Smooth muscle cell (in vitro differentiated cells): ENCODE results near the gene SMARCAL1. TPM values are rescaled to one million over a fixed set of nuclear protein-coding genes. Genes with fewer than 3 reads are reported as not detected.

Experiments used
- DNase-seq: peaks from one replicate; lab custom pipeline; 2025; ENCODE audit not compliant: unreplicated experiment; lab: John Stamatoyannopoulos, UW
- H2AFZ ChIP-seq: fragments of 200-600 bp; sonication (generic); 2 replicates; pipeline ENCODE4 v1.6.0; 2016; ENCODE audit warnings: antibody characterized with exemption, low read depth, mild to moderate bottlenecking
- H3F3A ChIP-seq: fragments of 200-600 bp; sonication (generic); 2 replicates; pipeline ENCODE4 v1.6.0; 2017; ENCODE audit warnings: antibody characterized with exemption, low read depth
- H3K27ac ChIP-seq: fragments of 200-600 bp; sonication (generic); 2 replicates; pipeline ENCODE4 v1.5.1; 2016; ENCODE audit warnings: low read depth, mild to moderate bottlenecking
- H3K27me3 ChIP-seq: fragments of 200-600 bp; sonication (generic); 2 replicates; pipeline ENCODE4 v1.6.1; 2016; ENCODE audit warnings: low read depth, mild to moderate bottlenecking
- H3K36me3 ChIP-seq: fragments of 200-600 bp; sonication (generic); 2 replicates; pipeline ENCODE4 v1.5.1; 2016; ENCODE audit warnings: low read depth
- H3K4me1 ChIP-seq: fragments of 200-600 bp; sonication (generic); 2 replicates; pipeline ENCODE4 v1.5.1; 2016; ENCODE audit warnings: low read depth
- H3K4me2 ChIP-seq: fragments of 200-600 bp; sonication (generic); 2 replicates; pipeline ENCODE4 v1.6.0; 2016; ENCODE audit warnings: mild to moderate bottlenecking
- H3K4me3 ChIP-seq: fragments of 200-600 bp; sonication (generic); 2 replicates; pipeline ENCODE4 v1.5.1; 2016; ENCODE audit warnings: mild to moderate bottlenecking
- H3K79me2 ChIP-seq: fragments of 200-600 bp; sonication (generic); 2 replicates; pipeline ENCODE4 v1.6.0; 2016; ENCODE audit warnings: low read depth, mild to moderate bottlenecking
- H3K9ac ChIP-seq: fragments of 200-600 bp; sonication (generic); 2 replicates; pipeline ENCODE4 v1.6.0; 2016; ENCODE audit warnings: low read depth
- H3K9me3 ChIP-seq: fragments of 200-600 bp; sonication (generic); replicated peaks from 2 replicates; pipeline ENCODE4 v1.5.1; 2016; ENCODE audit warnings: low read depth
- H4K20me1 ChIP-seq: fragments of 200-600 bp; sonication (generic); 2 replicates; pipeline ENCODE4 v1.6.0; 2016; ENCODE audit warnings: low read depth
- CTCF ChIP-seq: fragments of 200-600 bp; sonication (generic); IDR thresholded peaks from 2 replicates; pipeline ENCODE4 v1.5.1; 2017; ENCODE audit warnings: borderline replicate concordance, mild to moderate bottlenecking, antibody characterized with exemption; ENCODE audit not compliant: insufficient read depth, poor library complexity, severe bottlenecking
- WGBS: methylation state at CpG from one replicate; pipeline ENCODE4 v1.1.7; 2016; ENCODE audit warnings: low lambda C conversion rate; 5-methylcytosine and 5-hydroxymethylcytosine counted together
- polyA plus RNA-seq: library from polyadenylated mRNA; unstranded; fragments of >200 nt; fragmentation: Nextera tagmentation; extraction: Ambion mirVana; gene quantifications from 2 replicates; pipeline ENCODE4 v1.2.1, GENCODE V29; 2016
- total RNA-seq: library from RNA; depleted of rRNA; stranded (reverse); fragments of >200 nt; gene quantifications from 2 replicates; pipeline ENCODE4 v1.2.3, GENCODE V29; 2014

The SMARCAL1 gene
- total and polyA plus RNA-seq, 2 experiments from 2014 or later, result 23.1 to 33.5 TPM

- 94% methylated on average over 1 of the region's 1 CpG for WGBS
- DNase-seq, result no peak
- TF ChIP-seq CTCF, result no peak
- H3K27me3 ChIP-seq, result no peaks in the 10 kb centered on the region
- no peaks in the 10 kb centered on the region for H3K79me2 ChIP-seq
- H3K4me1 ChIP-seq, result no peaks in the 10 kb centered on the region
- H3K4me2 ChIP-seq, result no peak overlapping the region
- no peaks in the 10 kb centered on the region for H3F3A ChIP-seq
- H2AFZ ChIP-seq, result no peak overlapping the region
- H3K27ac ChIP-seq, result no peak overlapping the region
- no peak overlapping the region for H3K4me3 ChIP-seq
- no peaks in the 10 kb centered on the region for H3K36me3 ChIP-seq
- no peak overlapping the region for H3K9ac ChIP-seq
- no peaks in the 10 kb centered on the region for H4K20me1 ChIP-seq
- no peaks in the 10 kb centered on the region for H3K9me3 ChIP-seq
Measured at GRCh38 chr2:216522892-216523502, 110.7 kb downstream of the SMARCAL1 start.

- no peak for DNase-seq
- Histone ChIP-seq H3K27ac (no peak overlapping the region), H3K4me3 (no peak overlapping the region), H3K27me3 (no peaks in the 10 kb centered on the region), H3K9ac (no peak overlapping the region), H3K4me2 (no peak overlapping the region), H3K4me1 (no peaks in the 10 kb centered on the region), H3K79me2 (no peaks in the 10 kb centered on the region), H2AFZ (no peak overlapping the region), H4K20me1 (no peaks in the 10 kb centered on the region), H3K9me3 (no peaks in the 10 kb centered on the region), H3K36me3 (no peaks in the 10 kb centered on the region), H3F3A (no peaks in the 10 kb centered on the region)
- TF ChIP-seq CTCF, result no peak
- WGBS, result 92% methylated on average over 4 of the region's 4 CpGs
Measured at GRCh38 chr2:216525972-216526371, 113.7 kb downstream of the SMARCAL1 start.

- Histone ChIP-seq H3K27me3 (no peaks in the 10 kb centered on the region), H3K36me3 (no peaks in the 10 kb centered on the region), H3F3A (peaks cover 3% of the 10 kb centered on the region), H2AFZ (no peak overlapping the region), H3K4me1 (no peaks in the 10 kb centered on the region), H3K4me3 (no peak overlapping the region), H3K9ac (no peak overlapping the region), H3K9me3 (no peaks in the 10 kb centered on the region), H3K4me2 (no peak overlapping the region), H3K79me2 (no peaks in the 10 kb centered on the region), H3K27ac (no peak overlapping the region), H4K20me1 (no peaks in the 10 kb centered on the region)
- DNase-seq, result no peak
- TF ChIP-seq CTCF, result no peak
- WGBS, result 95% methylated on average over 1 of the region's 1 CpG
Measured at GRCh38 chr2:216526939-216527338, 114.7 kb downstream of the SMARCAL1 start.

GRCh38 chr2:216527600-216527999, 115.3 kb downstream of the SMARCAL1 start:
- Histone ChIP-seq H3K4me3 (no peak overlapping the region), H3K36me3 (no peaks in the 10 kb centered on the region), H2AFZ (no peak overlapping the region), H3K9me3 (no peaks in the 10 kb centered on the region), H3K27me3 (no peaks in the 10 kb centered on the region), H3K4me1 (peaks cover 4% of the 10 kb centered on the region), H3K4me2 (no peak overlapping the region), H3K79me2 (no peaks in the 10 kb centered on the region), H3K9ac (no peak overlapping the region), H3F3A (peaks cover 9% of the 10 kb centered on the region), H3K27ac (no peak overlapping the region), H4K20me1 (no peaks in the 10 kb centered on the region)
- no peak for DNase-seq
- no peak for TF ChIP-seq CTCF
- WGBS, result 89% methylated on average over 1 of the region's 1 CpG
